Measurements from ENCODE around the gene PUS7. TPM values are rescaled to one million over a fixed set of nuclear protein-coding genes. Genes with fewer than 3 reads are reported as not detected.
A peak's percentile ranks its signal among the peaks of the same experiment; 100 is the strongest.
"Not testable (repeated sequence)": the region's sequence is repeated elsewhere in the genome, so short reads cannot be mapped to it uniquely, and the experiment has no call there.

PUS7 gene
- total and polyA plus RNA-seq, 7 experiments from 2014 or later, result 4.0 to 16.5 (median 5.4) TPM

GRCh38 chr7:105524840-105525239 lies 2.8 kb upstream of the PUS7 start:
- ATAC-seq (no peak), DNase-seq (no peak)
- Mint-ChIP-seq H3K27ac (no peak overlapping the region), H3K36me3 (no peaks in the 10 kb centered on the region), H3K27me3 (peaks cover 0 to 3% (median 0%) of the 10 kb centered on the region in 5 donors), H3K4me3 (peak overlapping the region in 4 of 10 donors; percentile 8 to 33 (median 14)), H3K9me3 (no peaks in the 10 kb centered on the region), H3K4me1 (peaks cover 0 to 20% (median 16%) of the 10 kb centered on the region in 7 donors)
- Histone ChIP-seq H3K4me3 (ENCODE audit: low read length) (no peak overlapping the region), H3K27me3 (ENCODE audit: control insufficient read depth in 2 of 2, insufficient read depth in 2 of 2, low read length in 2 of 2) (no peaks in the 10 kb centered on the region), H3K9me3 (ENCODE audit: control insufficient read depth in 2 of 3, low read length in 3 of 3) (no peaks in the 10 kb centered on the region), H3K36me3 (ENCODE audit: control insufficient read depth in 2 of 3, insufficient read depth in 3 of 3, low read length in 3 of 3) (no peaks in the 10 kb centered on the region), H3K4me1 (ENCODE audit: control insufficient read depth in 2 of 2, insufficient read depth in 2 of 2, low read length in 2 of 2) (peaks cover 5 to 8% of the 10 kb centered on the region in 2 donors), H3K27ac (ENCODE audit: low read depth, low read length) (no peak overlapping the region)
- POLR2A ChIA-PET, result no interaction called here
- intact Hi-C loops (cut with micrococcal nuclease), result loop anchor here in 1 of 2 donors (5.0 kb wide), 1 partner anchor 517 kb away; no protein-coding TSS in a partner anchor
- CTCF ChIA-PET, result no interaction called here

DNA sequence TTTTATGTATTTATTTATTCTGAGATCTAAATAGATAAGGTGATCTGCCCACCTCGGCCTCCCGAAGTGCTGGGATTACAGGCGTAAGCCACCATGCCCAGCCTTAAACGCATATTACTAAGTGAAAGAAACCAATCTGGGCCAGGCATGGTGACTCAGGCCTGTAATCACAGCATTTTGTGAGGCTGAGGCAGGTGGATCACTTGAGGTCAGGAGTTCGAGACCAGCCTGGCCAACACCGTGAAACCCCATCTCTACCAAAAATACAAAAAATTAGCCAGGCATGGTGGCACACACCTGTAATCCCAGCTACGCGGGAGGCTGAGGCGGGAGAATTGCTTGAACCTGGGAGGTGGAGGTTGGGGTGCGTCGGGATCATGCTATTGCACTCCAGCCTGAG lies 2.4 kb upstream of the PUS7 start:
- POLR2A ChIA-PET, result interaction anchor here (1.0 to 2.1 kb wide), 2 partner anchors 8 to 191 kb away, joined by 3 to 13 read pairs; partner anchors contain the start of gene RINT1

DNA sequence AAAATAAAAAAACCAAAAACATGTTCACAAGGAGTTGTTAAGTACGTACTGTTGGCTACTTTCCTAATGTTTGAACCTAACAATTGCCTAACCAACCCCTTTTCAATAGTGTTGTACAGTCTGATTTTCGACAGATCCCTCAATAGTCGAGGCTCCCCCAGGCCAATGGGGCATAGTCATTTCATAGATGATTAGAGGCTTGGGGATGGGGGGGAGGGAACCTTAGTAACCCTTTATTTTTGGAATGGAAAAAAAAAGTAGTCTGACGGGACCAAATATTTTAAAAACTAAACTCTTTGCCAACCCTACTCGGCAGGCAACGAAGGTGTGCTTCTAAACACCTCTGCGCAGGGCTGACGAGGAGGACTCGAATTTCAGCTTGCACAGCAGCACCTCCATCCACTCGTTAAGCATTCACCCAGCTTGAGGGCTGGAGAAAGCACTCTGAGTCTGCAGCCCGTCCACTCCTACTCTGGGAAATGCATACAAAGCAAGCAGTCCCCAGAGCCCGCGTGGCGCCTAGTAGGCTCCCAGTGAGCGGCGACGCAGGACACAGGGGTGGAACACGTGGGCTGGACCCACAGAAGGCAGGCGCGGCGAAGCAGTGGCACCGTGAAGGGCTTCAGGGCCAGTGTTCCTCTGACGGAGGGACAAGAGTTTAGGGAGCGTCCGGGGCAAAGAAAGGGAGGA lies 899 bp downstream of the PUS7 start:
- Histone ChIP-seq H3K27me3 (ENCODE audit: control insufficient read depth in 2 of 2, insufficient read depth in 2 of 2, low read length in 2 of 2) (no peaks in the 10 kb centered on the region), H3K4me3 (ENCODE audit: low read length) (peak overlapping the region; percentile 68), H3K36me3 (ENCODE audit: control insufficient read depth in 2 of 3, insufficient read depth in 3 of 3, low read length in 3 of 3) (no peaks in the 10 kb centered on the region), H3K9me3 (ENCODE audit: control insufficient read depth in 2 of 3, low read length in 3 of 3) (no peaks in the 10 kb centered on the region), H3K27ac (ENCODE audit: low read depth, low read length) (peak overlapping the region; percentile 70), H3K4me1 (ENCODE audit: control insufficient read depth in 2 of 2, insufficient read depth in 2 of 2, low read length in 2 of 2) (peaks cover 5 to 8% of the 10 kb centered on the region in 2 donors)
- peaks cover 0 to 24% (median 17%) of the 10 kb centered on the region in 7 donors for H3K4me1 Mint-ChIP-seq
- no peaks in the 10 kb centered on the region for H3K9me3 Mint-ChIP-seq
- peak overlapping the region; percentile 92 to 99 (median 96) for H3K4me3 Mint-ChIP-seq
- intact Hi-C loops (cut with micrococcal nuclease), result loop anchor here in 1 of 2 donors (1.0 to 5.0 kb wide), 2 partner anchors 521 to 764 kb away; no protein-coding TSS in a partner anchor
- ATAC-seq (peak; percentile 27), DNase-seq (peak in 7 of 9 donors; percentile 2 to 58 (median 18))
- peaks cover 0 to 3% (median 0%) of the 10 kb centered on the region in 5 donors for H3K36me3 Mint-ChIP-seq
- CTCF ChIA-PET, result no interaction called here
- H3K27ac Mint-ChIP-seq, result peak overlapping the region; percentile 50 to 96 (median 79)
- H3K27me3 Mint-ChIP-seq, result peaks cover 0 to 2% (median 0%) of the 10 kb centered on the region in 5 donors
- POLR2A ChIA-PET, result no interaction called here

More for the DNA sequence above, 2.4 kb upstream of the PUS7 start:
- H3K36me3 Mint-ChIP-seq; H3K36me3 ChIP-seq (ENCODE audit: control insufficient read depth in 2 of 3, insufficient read depth in 3 of 3, low read length in 3 of 3); H3K4me1 ChIP-seq (ENCODE audit: control insufficient read depth in 2 of 2, insufficient read depth in 2 of 2, low read length in 2 of 2); CTCF ChIA-PET; DNase-seq; H3K27me3 Mint-ChIP-seq; ATAC-seq; H3K9me3 Mint-ChIP-seq; H3K27ac Mint-ChIP-seq; H3K9me3 ChIP-seq (ENCODE audit: control insufficient read depth in 2 of 3, low read length in 3 of 3); H3K4me3 ChIP-seq (ENCODE audit: low read length); H3K27me3 ChIP-seq (ENCODE audit: control insufficient read depth in 2 of 2, insufficient read depth in 2 of 2, low read length in 2 of 2); H3K27ac ChIP-seq (ENCODE audit: low read depth, low read length): not testable (repeated sequence)
- intact Hi-C loops (cut with micrococcal nuclease), result loop anchor here in 1 of 2 donors (5.0 kb wide), 1 partner anchor 518 kb away; no protein-coding TSS in a partner anchor
- H3K4me3 Mint-ChIP-seq, result peak overlapping the region in 2 of 10 donors; percentile 8 to 21
- peaks cover 0 to 22% (median 17%) of the 10 kb centered on the region in 7 donors for H3K4me1 Mint-ChIP-seq

GRCh38 chr7:105520620-105521019 lies 1.5 kb downstream of the PUS7 start:
- DNase-seq; POLR2A ChIA-PET; H3K9me3 Mint-ChIP-seq; H3K4me1 ChIP-seq (ENCODE audit: control insufficient read depth in 2 of 2, insufficient read depth in 2 of 2, low read length in 2 of 2); H3K27me3 Mint-ChIP-seq; H3K27ac ChIP-seq (ENCODE audit: low read depth, low read length); H3K4me3 ChIP-seq (ENCODE audit: low read length); H3K9me3 ChIP-seq (ENCODE audit: control insufficient read depth in 2 of 3, low read length in 3 of 3); H3K27me3 ChIP-seq (ENCODE audit: control insufficient read depth in 2 of 2, insufficient read depth in 2 of 2, low read length in 2 of 2); CTCF ChIA-PET; H3K27ac Mint-ChIP-seq; ATAC-seq; H3K36me3 Mint-ChIP-seq; H3K36me3 ChIP-seq (ENCODE audit: control insufficient read depth in 2 of 3, insufficient read depth in 3 of 3, low read length in 3 of 3): not testable (repeated sequence)
- Mint-ChIP-seq H3K4me3 (peak overlapping the region; percentile 16 to 94 (median 51)), H3K4me1 (peaks cover 0 to 24% (median 17%) of the 10 kb centered on the region in 7 donors)
- intact Hi-C loops (cut with micrococcal nuclease), result loop anchor here in 1 of 2 donors (1.0 to 5.0 kb wide), 2 partner anchors 522 to 765 kb away; no protein-coding TSS in a partner anchor

GRCh38 chr7:105519353-105519752 lies 2.7 kb downstream of the PUS7 start:
- H3K27ac ChIP-seq (ENCODE audit: low read depth, low read length), result no peak overlapping the region
- no peaks in the 10 kb centered on the region for H3K27me3 ChIP-seq (ENCODE audit: control insufficient read depth in 2 of 2, insufficient read depth in 2 of 2, low read length in 2 of 2)
- peak overlapping the region in 2 of 9 donors; percentile 55 to 72 for H3K27ac Mint-ChIP-seq
- H3K36me3 ChIP-seq (ENCODE audit: control insufficient read depth in 2 of 3, insufficient read depth in 3 of 3, low read length in 3 of 3), result no peaks in the 10 kb centered on the region
- H3K9me3 Mint-ChIP-seq, result no peaks in the 10 kb centered on the region
- CTCF ChIA-PET, result interaction anchor here (0.6 kb wide), 1 partner anchor 12 kb away, joined by 6 read pairs; the partner anchor contains the start of gene RINT1
- no peak for ATAC-seq
- H3K9me3 ChIP-seq (ENCODE audit: control insufficient read depth in 2 of 3, low read length in 3 of 3), result no peaks in the 10 kb centered on the region
- H3K4me1 ChIP-seq (ENCODE audit: control insufficient read depth in 2 of 2, insufficient read depth in 2 of 2, low read length in 2 of 2), result peaks cover 5 to 8% of the 10 kb centered on the region in 2 donors
- no peak overlapping the region for H3K4me3 ChIP-seq (ENCODE audit: low read length)
- H3K27me3 Mint-ChIP-seq, result no peaks in the 10 kb centered on the region
- intact Hi-C loops (cut with micrococcal nuclease), result no loop called here
- DNase-seq, result no peak
- peak overlapping the region in 5 of 10 donors; percentile 12 to 69 (median 40) for H3K4me3 Mint-ChIP-seq
- POLR2A ChIA-PET, result interaction anchor here (0.6 to 1.2 kb wide), 2 partner anchors 10 to 12 kb away, joined by 3 to 4 read pairs; partner anchors contain the start of gene RINT1
- H3K36me3 Mint-ChIP-seq, result peaks cover 0 to 8% (median 0%) of the 10 kb centered on the region in 5 donors
- peaks cover 0 to 28% (median 15%) of the 10 kb centered on the region in 7 donors for H3K4me1 Mint-ChIP-seq

DNA sequence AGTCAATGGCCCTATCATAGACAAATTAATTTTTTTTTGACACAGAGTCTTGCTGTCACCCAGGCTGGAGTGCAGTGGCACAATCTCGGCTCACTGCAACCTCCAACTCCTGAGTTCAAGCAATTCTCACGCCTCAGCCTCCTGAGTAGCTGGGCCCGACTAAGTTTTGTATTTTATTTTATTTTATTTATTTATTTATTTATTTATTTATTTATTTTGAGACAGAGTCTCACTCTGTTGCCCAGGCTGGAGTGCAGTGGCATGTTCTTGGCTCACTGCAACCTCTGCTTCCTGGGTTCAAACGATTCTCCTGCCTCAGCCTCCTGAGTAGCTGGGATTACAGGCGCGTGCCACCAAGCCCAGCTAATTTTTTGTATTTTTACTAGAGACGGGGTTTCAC lies 6.5 kb downstream of the PUS7 start:
- H3K4me1 ChIP-seq (ENCODE audit: control insufficient read depth in 2 of 2, insufficient read depth in 2 of 2, low read length in 2 of 2); H3K27me3 ChIP-seq (ENCODE audit: control insufficient read depth in 2 of 2, insufficient read depth in 2 of 2, low read length in 2 of 2); DNase-seq; ATAC-seq; intact Hi-C loops (cut with micrococcal nuclease); CTCF ChIA-PET; H3K9me3 Mint-ChIP-seq; H3K4me3 ChIP-seq (ENCODE audit: low read length); H3K27ac Mint-ChIP-seq; H3K27me3 Mint-ChIP-seq; H3K4me3 Mint-ChIP-seq; H3K27ac ChIP-seq (ENCODE audit: low read depth, low read length); POLR2A ChIA-PET; H3K9me3 ChIP-seq (ENCODE audit: control insufficient read depth in 2 of 3, low read length in 3 of 3); H3K36me3 ChIP-seq (ENCODE audit: control insufficient read depth in 2 of 3, insufficient read depth in 3 of 3, low read length in 3 of 3): not testable (repeated sequence)
- Mint-ChIP-seq H3K36me3 (peaks cover 0 to 13% (median 8%) of the 10 kb centered on the region in 5 donors), H3K4me1 (peaks cover 9 to 22% (median 15%) of the 10 kb centered on the region in 7 donors)
